ENCODE data around the gene NOTCH1.
"Not testable (repeated sequence)": the region's sequence is repeated elsewhere in the genome, so short reads cannot be mapped to it uniquely, and the experiment has no call there.

Gene NOTCH1

DNA sequence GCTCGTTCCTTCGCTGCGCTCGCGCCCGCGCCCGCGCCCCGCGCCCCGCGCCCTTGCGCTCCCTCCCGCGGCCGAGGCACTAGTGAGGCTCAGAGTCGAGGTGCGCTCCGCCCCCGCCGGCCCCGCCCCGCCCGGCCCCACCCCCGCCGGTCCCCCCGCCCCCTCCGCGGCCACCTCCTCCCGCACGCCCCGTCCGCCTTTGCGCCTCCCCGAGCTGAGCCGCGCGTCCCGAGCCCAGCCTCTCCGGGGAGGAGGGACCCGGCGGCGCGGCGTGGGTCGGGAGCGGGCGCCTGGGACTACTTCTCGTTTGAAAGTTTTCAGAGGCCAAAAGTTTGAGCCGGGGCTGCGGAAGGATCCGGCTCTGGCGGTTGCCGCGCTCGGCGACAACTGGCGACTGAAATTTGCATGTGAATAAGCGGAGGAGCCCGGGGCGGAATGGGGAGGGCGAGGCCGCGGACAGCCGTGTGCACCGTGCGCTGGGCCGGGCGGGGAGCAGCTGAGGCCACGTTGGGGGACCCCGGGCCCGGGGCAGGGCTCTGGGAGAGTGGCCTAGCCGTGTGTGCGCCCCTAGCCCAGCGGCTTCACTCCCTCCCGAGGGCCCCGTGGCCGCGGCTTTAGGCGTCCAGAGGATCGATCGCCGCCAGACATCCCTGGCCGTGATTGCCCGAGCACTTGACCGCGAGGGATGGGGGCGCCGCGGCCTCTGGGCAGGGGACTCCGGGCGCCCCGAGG is at the start of gene NOTCH1:
Gene NOTCH1, minus strand, starts transcription at position 84 of the 732 bp plus-strand sequence. CDS start 262 bp downstream, outside the sequence.
- peak; percentile 87 for DNase-seq

DNA sequence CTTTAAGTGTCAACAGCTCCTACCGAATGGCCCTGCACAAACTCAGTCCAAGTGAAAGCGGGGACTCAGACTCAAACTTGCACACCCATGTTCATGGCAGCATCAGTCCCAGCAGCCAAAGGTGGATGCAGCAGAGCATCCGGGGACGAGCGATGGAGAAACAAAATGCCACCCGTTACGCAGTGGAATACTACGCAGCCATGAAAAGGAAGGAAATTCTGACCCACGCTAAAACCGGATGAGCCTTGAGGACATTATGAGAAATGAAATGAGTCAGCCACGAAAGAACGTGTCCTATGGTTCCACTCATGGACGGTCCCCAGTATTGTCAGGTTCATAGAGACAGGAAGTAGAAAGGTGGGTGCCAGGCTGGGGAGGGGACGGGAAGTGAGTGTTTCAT is 48.6 kb upstream of the NOTCH1 start:
- DNase-seq: no peak

DNA sequence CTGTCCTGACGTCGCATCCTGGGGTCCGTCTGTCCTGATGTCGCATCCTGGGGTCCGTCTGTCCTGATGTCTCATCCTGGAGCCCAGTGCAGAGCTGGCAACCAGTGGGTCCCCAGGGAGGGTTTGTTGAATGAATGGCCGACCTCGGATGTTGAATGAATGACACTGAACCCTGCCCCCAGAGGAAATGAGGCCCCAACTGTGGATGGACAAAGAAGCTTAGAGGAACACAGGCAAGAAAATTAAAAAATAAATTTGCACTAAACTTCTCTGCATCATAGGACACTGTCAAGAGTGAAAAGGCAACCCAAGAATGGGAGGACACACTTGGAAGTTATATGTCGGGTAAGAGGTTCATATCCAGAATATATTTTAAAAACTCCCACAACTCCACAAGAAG is 47.7 kb upstream of the NOTCH1 start:
- DNase-seq: no peak

DNA sequence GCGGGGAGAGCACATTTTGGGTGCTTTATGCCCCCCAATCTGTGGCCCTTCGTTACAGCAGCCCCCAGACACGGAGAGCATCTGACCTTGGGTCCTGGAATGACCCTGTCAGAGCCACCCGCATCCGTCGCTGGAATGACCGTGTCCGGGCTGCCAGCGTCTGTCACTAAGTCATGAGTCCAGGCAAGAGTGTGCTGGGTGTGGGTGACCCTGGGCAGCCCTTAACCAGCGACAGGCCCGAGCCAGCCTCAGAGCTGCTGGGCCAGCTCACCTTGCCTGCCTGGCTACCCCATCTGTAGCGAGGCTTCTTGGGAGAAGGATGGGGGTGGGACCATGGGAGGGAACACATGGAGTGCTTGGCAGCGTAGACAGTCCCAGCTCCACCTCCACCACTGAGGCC is 46.8 kb upstream of the NOTCH1 start:
- DNase-seq: no peak

DNA sequence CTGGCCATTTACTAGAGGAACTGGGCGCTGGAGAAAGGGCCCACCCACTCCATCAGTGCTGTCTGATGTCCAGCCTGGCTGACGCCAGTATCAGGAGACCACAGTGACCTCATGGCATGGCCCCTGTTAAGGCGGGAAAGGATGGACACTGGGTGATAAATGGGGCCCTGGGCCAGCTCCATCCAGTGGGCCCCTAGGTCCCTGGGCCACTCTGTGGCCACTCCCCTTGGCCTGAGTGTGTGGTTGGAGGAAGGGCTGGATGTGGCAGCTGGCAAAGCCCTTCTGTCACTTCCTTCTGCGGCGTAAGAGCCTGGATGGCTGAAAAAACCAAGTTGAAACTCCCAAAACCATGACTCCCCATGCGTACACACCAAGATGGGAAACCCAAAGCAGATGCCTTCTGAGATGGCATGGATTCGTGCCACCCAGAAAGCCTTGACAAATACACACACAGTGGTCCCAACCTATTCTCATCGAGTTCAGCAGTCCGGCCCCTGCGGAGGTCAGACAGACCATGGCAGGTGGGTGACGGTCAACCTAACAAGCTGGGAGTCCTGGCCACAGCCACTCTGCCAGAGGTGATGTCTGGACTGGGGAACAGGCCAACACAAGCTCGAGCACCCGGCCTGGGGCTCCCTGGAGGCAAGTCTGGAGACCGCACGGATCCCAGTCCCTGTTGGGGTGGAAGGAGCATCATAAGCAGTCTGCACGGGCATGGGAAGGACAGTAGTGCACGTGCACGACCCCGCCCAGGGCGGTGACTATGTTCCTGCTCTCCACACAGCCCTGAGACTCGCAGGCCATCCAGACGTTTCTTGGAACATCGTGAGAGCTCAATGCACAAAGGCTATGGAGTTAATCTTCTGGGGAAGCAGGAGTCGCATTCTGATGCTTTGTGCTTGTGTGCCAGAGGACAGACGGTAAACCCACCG is 45.2 kb upstream of the NOTCH1 start:
- DNase-seq: no peak

DNA sequence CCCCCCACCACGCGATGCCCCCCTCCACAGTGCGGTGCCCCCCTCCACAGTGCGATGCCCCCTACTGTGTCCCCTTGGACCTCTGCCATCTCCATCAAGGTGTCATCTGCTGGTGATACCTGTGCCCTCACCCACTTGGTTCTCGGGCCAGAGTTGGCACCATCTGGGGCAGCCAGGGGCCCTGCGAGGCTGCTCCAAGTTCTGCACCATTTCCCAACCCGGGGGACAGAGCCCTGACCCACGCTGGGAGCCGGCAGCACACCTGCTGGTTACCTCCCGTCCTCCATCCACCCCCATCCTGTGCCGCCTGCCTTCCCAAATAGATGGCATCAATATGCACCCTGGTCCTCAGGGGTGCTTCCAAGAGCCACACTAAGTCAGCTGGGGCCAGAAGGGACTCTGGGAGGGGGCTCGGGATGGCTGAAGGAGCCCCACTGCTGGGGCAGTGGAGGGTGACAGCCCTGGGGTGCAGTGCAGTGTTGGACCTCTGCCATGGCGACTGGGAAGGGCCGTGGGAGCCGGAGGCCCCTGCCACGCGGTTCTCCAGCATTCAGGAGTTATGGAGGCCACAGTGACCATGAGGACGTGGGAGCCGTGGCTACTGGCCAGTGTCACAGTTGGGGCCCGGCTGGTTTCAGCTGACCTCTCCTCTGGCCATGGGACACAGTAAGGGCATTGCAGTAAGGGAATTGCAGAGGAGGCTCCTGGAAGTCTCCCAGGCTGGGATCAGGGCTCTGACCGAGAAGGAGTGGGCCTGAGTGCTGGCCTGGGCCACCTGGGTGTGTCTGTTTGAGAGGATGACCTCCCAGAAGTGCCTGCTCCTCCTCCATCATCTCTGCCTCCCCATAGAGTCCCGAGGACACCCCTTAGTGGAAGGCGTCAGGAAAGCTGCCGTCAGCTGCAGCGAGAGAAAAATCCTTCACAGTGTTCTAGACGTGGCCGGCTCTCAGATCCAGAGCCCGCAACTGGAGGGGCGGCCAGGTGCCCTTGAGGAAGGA is 44.2 kb upstream of the NOTCH1 start:
- DNase-seq: no peak

DNA sequence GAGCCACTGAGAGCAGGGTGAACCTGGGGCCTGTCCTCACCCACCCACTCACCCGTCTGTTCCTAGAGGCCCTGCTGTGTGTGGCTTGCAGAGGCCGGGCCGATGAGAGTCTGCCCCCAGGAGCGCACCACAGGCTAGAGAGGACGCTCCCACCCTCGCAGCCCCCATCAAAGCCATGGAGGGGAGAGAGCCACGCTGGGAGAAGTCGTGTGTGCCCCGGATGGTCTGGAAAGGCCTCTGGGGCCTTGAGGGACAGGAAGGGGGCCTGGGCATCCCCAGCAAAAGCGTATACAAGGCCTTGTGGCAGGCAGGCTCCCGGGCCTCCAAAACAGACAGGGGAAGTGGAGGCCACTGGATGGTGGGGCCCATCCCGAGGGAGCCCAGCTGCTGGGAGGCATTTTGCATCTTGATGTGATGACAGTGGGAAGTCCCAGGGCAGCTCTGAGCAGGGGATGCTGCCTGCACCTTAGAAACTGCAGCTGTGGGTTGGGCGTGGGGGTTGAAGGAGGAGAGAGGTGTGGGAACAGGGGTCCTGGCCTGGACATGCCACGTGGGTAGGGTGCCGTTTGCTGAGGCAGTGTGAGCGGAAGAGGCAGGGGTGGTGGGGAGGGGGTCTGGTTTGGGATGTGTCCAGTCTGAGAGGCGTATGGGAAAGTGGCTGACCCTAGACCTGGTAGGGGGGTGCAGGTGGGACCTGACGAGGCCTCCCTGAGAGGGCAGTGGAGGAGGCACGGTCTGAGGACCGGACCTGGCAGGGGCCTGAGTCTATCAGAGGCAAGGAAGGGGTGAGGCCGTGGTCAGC is 43.0 kb upstream of the NOTCH1 start:
- no peak for DNase-seq

DNA sequence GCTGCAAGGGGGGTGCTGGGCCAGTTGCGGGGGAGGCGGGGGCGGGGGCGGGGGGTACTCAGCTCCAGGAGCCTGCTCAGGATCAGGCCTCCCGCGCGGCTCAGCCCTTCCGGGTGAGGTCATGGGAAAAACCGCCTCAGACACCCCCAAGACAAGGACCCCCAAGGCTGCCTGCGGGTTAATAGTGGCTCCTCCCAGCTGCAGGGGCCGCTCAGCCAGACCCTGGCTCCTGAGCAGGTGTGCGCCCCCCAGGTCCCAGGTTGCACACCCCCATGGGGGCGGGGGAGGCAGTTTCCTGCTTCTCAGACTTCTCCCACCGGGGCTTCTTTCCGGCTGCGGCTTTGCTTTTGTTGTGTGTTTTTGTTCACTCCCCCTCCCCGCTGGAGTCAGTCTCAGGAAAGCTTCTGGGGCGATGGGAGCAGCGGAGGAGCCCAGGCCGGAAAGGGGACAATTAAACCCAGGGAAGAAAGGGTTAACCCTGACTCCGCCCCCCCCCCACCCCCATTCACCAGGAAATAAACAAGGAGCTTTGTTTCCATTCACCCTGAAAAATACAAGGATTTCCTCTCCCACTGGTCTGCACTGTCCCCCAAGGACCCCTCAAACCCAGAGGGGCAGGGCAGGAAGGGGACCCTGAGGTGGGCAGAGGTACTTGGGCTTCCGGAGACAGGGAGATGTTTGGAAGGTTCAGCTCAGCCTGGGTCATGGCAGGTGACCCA is 42.3 kb upstream of the NOTCH1 start:
- no peak for DNase-seq

DNA sequence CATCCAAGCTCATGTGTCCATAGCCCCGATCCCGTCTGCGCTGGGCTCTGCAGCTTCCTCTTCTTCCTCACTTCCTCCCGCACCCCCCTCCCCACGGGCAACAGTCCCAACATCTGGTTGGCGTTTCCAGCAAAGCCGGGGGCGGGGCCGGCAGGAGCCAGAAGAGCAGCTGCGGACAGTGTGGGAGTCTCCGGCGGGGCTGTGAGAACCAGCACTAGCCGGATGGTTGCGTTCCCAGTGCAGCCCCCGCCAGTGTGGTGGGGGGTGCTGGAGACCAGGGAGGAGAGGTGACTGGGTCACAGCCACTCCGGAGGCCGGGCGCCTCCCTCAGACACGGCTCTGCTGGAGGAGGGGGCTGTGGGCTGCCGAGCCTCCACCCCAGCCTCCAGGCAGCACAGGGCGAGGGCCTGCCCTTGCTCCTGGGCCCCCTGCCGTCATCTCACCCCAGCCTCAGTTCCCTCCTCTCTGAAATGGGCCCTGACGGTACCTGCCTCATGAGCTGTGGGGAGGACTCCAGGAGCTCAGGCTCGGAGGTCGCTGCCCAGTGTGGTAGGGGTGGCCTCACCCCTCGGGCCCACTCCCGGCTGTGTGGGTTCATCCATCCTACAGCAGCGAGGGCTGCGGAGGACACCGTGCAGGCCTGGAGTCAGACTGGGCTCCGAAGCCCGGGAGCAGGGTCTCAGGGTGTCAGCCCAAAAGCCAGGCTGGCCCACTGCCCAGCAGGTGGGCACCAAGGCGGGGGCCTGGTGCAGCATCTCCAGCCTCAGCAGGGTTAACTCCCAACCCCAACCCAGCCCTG is 41.5 kb upstream of the NOTCH1 start:
- no peak for DNase-seq

DNA sequence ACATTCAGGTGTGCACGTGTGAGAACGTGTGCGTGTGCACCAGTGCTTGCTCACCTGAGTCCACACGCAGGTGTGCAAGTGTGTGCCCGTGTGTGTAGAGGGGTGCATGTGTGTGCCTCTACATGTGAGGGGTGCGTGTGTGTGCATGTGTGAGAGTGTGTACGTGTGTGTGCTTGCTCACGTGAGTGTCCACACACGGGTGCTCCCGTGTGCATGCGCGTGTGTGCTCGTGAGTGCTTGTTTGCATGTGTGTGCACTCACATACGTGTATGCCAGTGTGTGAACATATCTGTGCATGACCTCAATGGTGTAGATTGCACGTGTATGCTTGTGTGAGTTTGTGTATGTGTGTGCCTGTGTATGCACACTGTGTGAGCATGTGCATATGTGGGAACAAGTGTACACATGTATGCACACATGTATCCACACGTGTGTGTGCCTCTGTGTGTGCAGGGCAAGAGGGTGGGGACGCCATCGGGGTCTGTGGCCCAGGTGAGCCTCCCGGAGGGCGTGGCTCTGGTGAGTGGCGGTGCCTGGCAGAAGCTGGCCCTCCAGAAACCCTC is 40.6 kb upstream of the NOTCH1 start:
- no peak for DNase-seq

DNA sequence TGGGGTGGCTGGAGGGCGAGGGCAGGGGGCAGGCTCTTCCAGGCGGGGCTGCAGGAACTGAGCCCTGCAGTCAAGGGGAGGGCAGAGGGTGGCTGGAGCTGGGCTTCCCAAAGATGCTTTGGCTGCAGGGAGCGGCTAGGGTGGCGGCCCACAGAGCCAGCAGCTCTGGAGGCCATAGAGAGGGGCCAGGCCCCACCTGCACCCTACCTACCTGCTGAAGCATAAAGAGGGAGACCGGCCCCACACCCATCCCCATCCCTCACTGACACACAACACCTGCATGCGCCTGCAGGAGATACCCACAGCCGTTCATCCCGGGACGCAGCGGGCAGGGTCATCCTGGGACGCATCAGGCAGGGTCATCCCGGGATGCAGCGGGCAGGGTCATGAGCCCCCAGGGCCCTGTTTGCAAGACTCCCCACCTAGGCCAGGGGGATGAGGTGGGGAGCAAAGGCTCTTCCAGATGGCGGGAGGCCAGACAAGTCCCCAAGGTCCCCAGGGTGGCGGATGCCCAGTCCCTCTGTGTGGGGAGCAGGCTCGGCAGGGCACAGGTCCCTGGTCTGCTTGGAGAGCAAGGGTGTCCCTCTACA is 39.8 kb upstream of the NOTCH1 start:
- no peak for DNase-seq

DNA sequence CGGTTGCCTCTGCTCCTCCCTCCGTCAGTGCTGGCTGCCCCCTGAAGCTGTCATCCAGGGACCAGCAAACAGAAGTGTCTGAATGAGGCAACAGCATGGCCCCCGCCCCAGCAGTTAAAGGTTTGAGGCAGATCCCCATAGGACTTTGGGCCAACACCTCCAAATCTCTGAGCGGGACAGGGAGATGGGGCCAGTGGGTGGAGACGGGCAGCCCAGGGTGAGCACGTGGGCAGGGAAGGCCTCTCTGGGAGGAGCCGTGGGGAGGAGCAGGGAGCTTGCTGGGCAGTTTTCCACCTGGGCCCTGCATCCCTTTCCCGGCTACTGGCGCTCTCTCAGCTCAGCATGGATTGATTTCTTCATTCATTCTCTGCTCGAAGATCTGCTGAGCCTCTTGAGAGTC is 39.1 kb upstream of the NOTCH1 start:
- DNase-seq: no peak

DNA sequence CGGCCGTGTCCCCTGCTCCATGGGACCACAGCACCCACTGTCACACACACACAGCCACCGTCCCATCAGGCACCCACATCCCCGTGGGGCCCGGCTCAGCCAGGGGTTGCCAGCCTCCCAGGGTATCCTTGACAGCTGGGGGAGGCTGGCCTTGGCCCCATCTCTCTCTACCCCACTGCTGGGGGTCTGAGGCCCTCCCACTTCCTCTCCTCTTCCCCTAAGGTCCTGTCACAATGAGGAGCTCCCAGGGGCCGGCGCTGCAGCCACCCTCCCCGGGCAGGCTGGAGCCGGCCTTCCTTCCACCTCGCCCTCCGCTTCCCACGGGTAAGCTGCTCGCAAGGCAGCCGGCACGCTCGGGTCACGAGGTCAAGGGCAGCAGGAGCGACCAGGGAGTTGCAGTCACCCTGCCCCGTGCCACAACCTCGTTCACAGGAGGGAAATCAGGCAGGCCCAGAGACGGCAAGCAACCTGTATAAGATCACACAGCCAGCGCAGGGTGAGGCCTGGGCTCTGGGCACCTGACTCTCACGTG is 38.6 kb upstream of the NOTCH1 start:
- DNase-seq: no peak

DNA sequence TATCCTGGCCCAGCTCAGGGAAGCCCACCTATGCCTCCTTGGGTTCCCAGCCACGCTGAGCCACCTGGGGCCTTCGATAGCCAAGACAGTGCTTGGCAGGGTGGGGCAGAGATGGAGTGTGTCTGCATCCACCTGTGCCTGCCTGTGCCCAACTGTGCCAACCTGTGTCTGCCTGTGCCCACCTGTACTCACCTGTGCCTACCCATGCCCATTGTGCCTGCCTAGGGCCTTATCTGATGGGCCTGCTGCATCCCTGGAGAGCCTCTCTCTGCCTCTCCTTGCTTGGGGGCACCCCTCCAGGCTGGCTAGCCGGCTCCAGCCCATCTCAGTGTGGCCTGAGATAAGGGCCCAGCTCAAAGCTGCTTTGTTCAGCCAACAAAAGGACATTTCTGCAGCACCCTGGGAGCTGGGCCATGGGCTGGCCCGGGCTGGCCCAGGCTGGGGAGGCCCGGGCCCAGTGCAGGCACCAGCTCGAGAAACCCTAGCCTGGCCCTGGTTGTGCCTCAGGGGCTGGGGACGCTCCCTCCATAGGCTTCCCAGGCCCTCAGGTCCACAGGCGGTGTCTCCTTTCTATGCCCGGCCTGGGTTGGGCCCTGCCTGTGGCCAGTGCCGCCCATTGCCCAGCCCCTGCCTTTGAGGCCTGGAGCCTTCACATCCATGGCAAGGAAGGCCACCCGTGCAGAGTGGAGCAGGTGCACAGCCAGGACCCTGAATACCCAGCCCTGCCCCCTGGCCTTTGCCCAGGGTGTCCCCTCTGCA is 37.3 kb upstream of the NOTCH1 start:
- DNase-seq: no peak

DNA sequence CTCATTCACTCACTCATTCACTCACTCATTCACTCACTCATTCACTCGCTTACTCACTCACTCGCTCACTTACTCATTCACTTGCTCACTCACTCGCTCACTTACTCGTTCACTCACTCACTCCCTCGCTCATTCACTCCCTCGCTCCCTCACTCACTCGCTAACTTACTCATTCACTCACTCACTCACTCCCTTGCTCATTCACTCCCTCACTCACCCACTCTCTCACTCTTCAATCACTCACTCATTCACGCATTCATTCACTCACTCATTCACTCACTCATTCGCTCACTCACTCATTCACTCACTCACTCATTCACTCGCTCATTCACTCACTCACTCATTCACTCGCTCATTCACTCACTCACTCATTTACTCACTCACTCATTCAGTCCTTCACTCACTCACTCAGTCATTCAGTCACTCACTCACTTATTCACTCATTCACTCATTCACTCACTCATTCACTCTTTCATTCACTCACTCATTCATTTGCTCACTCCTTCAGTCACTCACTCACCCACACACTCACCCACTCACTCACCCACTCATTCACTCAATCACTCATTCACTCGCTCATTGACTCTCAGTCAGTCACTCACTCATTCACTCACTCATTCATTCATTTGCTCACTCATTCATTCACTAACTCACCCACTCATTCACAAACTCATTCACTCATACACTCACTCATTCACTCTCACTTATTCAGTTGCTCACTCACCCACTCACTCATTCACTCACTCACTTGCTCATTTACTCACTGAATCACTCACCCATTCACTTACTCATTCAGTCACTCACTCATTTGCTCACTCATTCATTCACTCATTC is 36.0 kb upstream of the NOTCH1 start:
- DNase-seq: no peak

DNA sequence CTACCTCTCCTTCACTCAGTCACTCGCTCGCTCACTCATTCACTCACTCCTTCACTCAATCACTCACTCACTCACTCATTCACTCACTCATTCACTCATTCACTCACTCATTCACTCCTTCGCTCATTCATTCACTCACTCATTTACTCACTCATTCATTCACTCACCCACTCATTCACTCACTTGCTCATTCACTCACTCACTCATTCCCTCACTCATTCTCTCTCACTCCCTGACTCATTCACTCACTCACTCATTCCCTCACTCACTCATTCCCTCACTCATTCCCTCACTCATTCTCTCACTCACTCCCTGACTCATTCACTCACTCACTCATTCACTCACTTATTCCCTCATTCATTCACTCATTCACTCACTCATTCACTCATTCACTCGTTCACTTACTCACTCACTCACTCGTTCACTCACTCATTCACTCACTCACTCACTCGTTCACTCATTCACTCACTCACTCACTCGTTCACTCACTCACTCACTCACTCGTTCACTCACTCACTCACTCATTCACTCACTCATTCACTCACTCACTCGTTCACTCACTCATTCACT is 33.9 kb upstream of the NOTCH1 start:
- DNase-seq: not testable (repeated sequence)
